Fibroblast of lung (primary cell): ENCODE measurements around the gene DUS2. TPM values are rescaled to one million over a fixed set of nuclear protein-coding genes. Genes with fewer than 3 reads are reported as not detected.

Experiments used
- DNase-seq, 2 donors: peaks; one replicate each; pipeline versions ENCODE4 v3.0.0 to v3.0.0-alpha.2; 2010; ENCODE audit warnings: low read depth in 2 of 2
- H2AFZ ChIP-seq: 2 replicates; pipeline ENCODE4 v1.5.1; 2012; ENCODE audit warnings: low read length, control low read depth, inconsistent platforms
- H3K27ac ChIP-seq: 2 replicates; pipeline ENCODE4 v1.5.1; 2011; ENCODE audit warnings: low read length, control low read depth; ENCODE audit not compliant: insufficient read depth
- H3K27me3 ChIP-seq: 2 replicates; pipeline ENCODE4 v1.5.1; 2011; ENCODE audit warnings: mild to moderate bottlenecking, low read length; ENCODE audit not compliant: control insufficient read depth, insufficient read depth
- H3K36me3 ChIP-seq: 2 replicates; pipeline ENCODE4 v1.5.1; 2011; ENCODE audit warnings: low read length; ENCODE audit not compliant: control insufficient read depth, insufficient read depth
- H3K4me1 ChIP-seq: 2 replicates; pipeline ENCODE4 v1.5.1; 2011; ENCODE audit warnings: low read length; ENCODE audit not compliant: control insufficient read depth, insufficient read depth; ENCODE audit errors: extremely low read depth
- H3K4me2 ChIP-seq: 2 replicates; pipeline ENCODE4 v1.5.1; 2011; ENCODE audit warnings: low read length, control low read depth; ENCODE audit not compliant: insufficient read depth; ENCODE audit errors: extremely low read depth
- H3K4me3 ChIP-seq, 4 experiments: fragments of 200-600 bp in 1 of 4; sonication (generic) in 1 of 4; replicated peaks in 1 of 4; 2 replicates each; pipeline ENCODE4 v1.5.1; 2011 to 2016; ENCODE audit warnings: low read length in 4 of 4, low read depth in 3 of 4, mild to moderate bottlenecking in 3 of 4, control low read depth in 2 of 4, inconsistent platforms in 1 of 4, mixed read lengths in 1 of 4; ENCODE audit not compliant: insufficient read depth in 1 of 4; ENCODE audit errors: control extremely low read depth in 1 of 4
- H3K79me2 ChIP-seq: 2 replicates; pipeline ENCODE4 v1.5.1; 2012; ENCODE audit warnings: mild to moderate bottlenecking, low read length, inconsistent platforms; ENCODE audit not compliant: control insufficient read depth, insufficient read depth
- H3K9ac ChIP-seq: 2 replicates; pipeline ENCODE4 v1.5.1; 2011; ENCODE audit warnings: mild to moderate bottlenecking, low read length, control low read depth; ENCODE audit not compliant: insufficient read depth
- H3K9me3 ChIP-seq: 2 replicates; pipeline ENCODE4 v1.5.1; 2012; ENCODE audit warnings: low read depth, low read length; ENCODE audit not compliant: control insufficient read depth, insufficient read depth
- H4K20me1 ChIP-seq: 2 replicates; pipeline ENCODE4 v1.5.1; 2011; ENCODE audit warnings: low read length; ENCODE audit not compliant: control insufficient read depth, insufficient read depth; ENCODE audit errors: extremely low read depth
- EZH2 ChIP-seq: IDR thresholded peaks from 2 replicates; pipeline ENCODE4 v1.5.1; 2012; ENCODE audit warnings: low read length, control low read depth, mild to moderate bottlenecking; ENCODE audit errors: missing control alignments
- polyA minus RNA-seq: library from RNA; depleted of rRNA, polyadenylated mRNA; stranded (reverse); fragments of >200 nt; gene quantifications from 2 replicates; pipeline ENCODE4 v1.2.3, GENCODE V29; 2011; ENCODE audit warnings: low replicate concordance
- polyA plus RNA-seq, 2 donors: library from polyadenylated mRNA; depleted of rRNA in 1 of 2; stranded (reverse) in 1 of 2; unstranded in 1 of 2; fragments of >200 nt; gene quantifications; 2 replicates each; pipeline ENCODE4 v1.2.1, GENCODE V29; 2011 to 2012; ENCODE audit warnings: missing spikeins in 1 of 2
- total RNA-seq: library from RNA; depleted of rRNA; stranded (reverse); fragments of >200 nt; gene quantifications from 2 replicates; pipeline ENCODE4 v1.2.1, GENCODE V29; 2014
- TF ChIP-seq, protein P1 (sequence below), 2 donors: IDR thresholded peaks in 1 of 2; conservative IDR thresholded peaks in 1 of 2; 1 replicate in 1 of 2; 2 replicates in 1 of 2; pipeline ENCODE4 v1.5.1; 2011 to 2012; ENCODE audit warnings: low read length in 2 of 2, control low read depth in 1 of 2, inconsistent platforms in 1 of 2, low read depth in 1 of 2, mild to moderate bottlenecking in 1 of 2

Gene DUS2
- total RNA-seq (12.3 and 16.8 TPM in 2 replicates), polyA plus RNA-seq (10.2 and 15.5 TPM in 2 replicates), polyA minus RNA-seq (16.4 and 26.4 TPM in 2 replicates)
- polyA plus RNA-seq (2012) = 10.6 and 12.4 TPM in 2 replicates

DNA sequence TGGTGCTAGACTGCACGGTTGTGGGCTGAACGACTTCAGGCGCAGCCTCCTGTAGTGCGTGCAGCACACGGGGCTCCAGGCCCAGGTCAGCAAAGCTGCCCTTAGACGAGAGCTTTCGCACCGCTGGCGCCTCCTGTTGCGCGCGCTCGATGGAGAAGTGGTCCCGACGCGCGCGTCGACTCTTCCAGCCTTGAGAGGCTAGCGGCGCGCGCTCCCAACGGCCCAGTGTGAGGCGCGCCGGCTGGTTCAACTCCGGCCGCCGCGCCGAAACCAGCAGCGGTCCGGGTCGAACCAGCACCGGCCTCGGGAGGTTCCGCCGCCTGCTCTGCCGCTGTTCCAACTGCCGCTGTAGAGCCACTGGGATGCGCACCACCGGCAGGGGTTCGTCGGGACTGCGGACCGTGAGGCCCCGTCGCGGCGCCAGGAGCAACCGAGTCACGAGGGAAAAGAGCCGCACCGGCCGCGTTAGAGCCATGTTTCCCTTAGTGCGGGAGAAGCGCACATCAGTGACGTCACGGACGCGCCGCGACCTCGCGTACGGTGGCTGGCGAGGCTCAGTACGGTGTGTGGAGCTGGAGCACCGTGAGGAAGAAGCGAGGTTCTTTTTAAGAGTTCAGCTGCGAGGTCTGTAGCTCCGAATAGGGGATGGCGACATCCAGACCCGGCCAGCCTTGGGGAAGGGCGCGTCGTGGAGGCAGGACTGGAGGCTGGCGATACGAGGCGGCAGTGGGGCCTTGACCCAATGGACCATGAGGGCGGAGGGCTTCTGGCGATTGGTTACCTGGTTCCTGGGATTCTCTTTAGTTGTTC lies at the start of gene DUS2, which contains the start of gene DDX28:
DUS2 (plus strand) TSS at position 557 of the 810 bp plus-strand sequence. CDS start 14,740 bp downstream, outside the sequence.
DDX28 (minus strand) TSS at position 505 of the 810 bp plus-strand sequence; CDS start at position 475, 30 bp downstream.
- peak within 1 kb of the TSS; percentile 98 for H3K4me2 ChIP-seq
- peak within 1 kb of the TSS; percentile 85 for H3K27ac ChIP-seq
- no peaks in the 10 kb centered on the region for H3K9me3 ChIP-seq
- no peaks in the 10 kb centered on the region for H4K20me1 ChIP-seq
- TF ChIP-seq, protein P1, sequence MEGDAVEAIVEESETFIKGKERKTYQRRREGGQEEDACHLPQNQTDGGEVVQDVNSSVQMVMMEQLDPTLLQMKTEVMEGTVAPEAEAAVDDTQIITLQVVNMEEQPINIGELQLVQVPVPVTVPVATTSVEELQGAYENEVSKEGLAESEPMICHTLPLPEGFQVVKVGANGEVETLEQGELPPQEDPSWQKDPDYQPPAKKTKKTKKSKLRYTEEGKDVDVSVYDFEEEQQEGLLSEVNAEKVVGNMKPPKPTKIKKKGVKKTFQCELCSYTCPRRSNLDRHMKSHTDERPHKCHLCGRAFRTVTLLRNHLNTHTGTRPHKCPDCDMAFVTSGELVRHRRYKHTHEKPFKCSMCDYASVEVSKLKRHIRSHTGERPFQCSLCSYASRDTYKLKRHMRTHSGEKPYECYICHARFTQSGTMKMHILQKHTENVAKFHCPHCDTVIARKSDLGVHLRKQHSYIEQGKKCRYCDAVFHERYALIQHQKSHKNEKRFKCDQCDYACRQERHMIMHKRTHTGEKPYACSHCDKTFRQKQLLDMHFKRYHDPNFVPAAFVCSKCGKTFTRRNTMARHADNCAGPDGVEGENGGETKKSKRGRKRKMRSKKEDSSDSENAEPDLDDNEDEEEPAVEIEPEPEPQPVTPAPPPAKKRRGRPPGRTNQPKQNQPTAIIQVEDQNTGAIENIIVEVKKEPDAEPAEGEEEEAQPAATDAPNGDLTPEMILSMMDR (conservative IDR thresholded peaks at IDR 0.05 in 1 of 2, IDR thresholded peaks at IDR 0.05 in 1 of 2; ENCODE audit: low read depth in 1 of 2, low read length in 2 of 2) = no peak
- no peak for TF ChIP-seq EZH2
- peak within 1 kb of the TSS; percentile 97 for H3K9ac ChIP-seq
- no peaks in the 10 kb centered on the region for H3K27me3 ChIP-seq
- peak within 1 kb of the TSS; percentile 97 for H2AFZ ChIP-seq
- DNase-seq = peak; percentile 92 to 94
- peaks cover 26% of the 10 kb centered on the region for H3K79me2 ChIP-seq
- peak within 1 kb of the TSS; percentile 88 to 98 (median 94) for H3K4me3 ChIP-seq
- no peaks in the 10 kb centered on the region for H3K36me3 ChIP-seq
- H3K4me1 ChIP-seq = peaks cover 10% of the 10 kb centered on the region

DNA sequence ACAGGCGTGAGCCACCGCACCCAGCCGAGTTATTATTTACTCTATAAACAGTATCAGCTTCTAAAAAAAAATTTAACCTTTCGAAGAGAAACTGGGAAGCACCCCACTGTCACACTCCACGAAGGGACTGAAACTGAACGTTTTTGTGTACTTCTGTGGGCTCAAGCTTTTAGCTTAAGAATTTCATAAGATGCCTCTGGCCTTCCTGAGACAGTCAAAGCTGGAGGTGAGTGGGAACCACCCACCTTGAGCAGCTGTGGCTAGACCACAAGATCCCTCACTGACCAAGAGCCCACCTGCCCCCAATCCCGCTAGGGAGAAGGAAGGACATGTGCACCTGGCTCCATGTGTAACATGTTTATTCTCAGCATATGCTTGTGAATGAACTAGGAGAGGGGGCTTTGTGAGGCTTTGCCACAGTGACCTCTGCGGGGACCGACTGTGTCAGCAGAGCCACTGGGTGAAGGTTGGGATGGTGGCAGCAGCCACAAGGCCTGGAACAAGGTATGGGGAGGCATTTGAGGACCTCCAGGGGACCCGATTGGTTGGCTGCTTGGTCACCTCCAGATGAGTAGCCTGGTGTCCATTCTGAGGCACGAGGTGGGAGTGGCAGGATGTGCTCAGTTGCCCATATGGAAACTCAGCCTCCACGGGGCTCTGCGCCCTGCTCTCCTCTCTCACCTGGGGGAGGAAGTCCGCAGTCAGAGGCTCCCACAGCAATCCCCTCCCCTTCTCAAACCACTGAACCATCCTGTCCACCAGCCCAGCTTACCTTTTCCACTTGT lies 47.6 kb upstream of the DUS2 start:
- no peaks in the 10 kb centered on the region for H3K36me3 ChIP-seq
- no peak overlapping the region for H3K9ac ChIP-seq
- DNase-seq = no peak
- no peaks in the 10 kb centered on the region for H4K20me1 ChIP-seq
- H3K4me2 ChIP-seq = no peak overlapping the region
- H3K4me3 ChIP-seq = no peak overlapping the region
- no peak overlapping the region for H3K27ac ChIP-seq
- TF ChIP-seq EZH2 = no peak
- TF ChIP-seq, protein P1 (conservative IDR thresholded peaks at IDR 0.05 in 1 of 2, IDR thresholded peaks at IDR 0.05 in 1 of 2; ENCODE audit: low read depth in 1 of 2, low read length in 2 of 2) = no peak
- H3K9me3 ChIP-seq = no peaks in the 10 kb centered on the region
- H3K79me2 ChIP-seq = no peaks in the 10 kb centered on the region
- no peak overlapping the region for H2AFZ ChIP-seq
- no peaks in the 10 kb centered on the region for H3K4me1 ChIP-seq
- H3K27me3 ChIP-seq = peaks cover 11% of the 10 kb centered on the region

DNA sequence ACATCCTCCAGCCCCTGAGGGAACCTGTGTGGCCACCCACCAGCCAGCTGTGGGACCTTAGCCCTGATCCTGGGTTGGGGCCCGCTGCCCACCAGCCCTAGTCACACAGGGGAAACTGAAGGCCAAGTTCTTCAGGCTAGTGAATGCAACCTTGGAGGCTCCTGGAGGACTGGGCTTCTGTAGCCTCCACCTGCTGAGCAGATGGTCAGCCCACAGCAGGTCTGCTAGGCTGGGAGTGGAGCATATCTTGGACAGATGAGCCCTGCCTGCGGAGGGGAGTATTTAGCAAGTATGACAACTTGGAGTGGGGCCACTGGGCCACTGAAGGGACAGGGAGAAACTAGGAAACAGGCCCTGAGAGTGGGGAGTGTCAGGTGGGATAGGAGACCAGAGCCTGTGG lies 46.9 kb upstream of the DUS2 start:
- Histone ChIP-seq H2AFZ (no peak overlapping the region), H3K4me1 (no peaks in the 10 kb centered on the region), H3K9ac (no peak overlapping the region), H3K9me3 (no peaks in the 10 kb centered on the region), H4K20me1 (no peaks in the 10 kb centered on the region), H3K4me3 (no peak overlapping the region), H3K79me2 (no peaks in the 10 kb centered on the region), H3K27ac (no peak overlapping the region), H3K27me3 (peaks cover 11% of the 10 kb centered on the region), H3K36me3 (no peaks in the 10 kb centered on the region), H3K4me2 (no peak overlapping the region)
- no peak for TF ChIP-seq EZH2
- TF ChIP-seq, protein P1 (conservative IDR thresholded peaks at IDR 0.05 in 1 of 2, IDR thresholded peaks at IDR 0.05 in 1 of 2; ENCODE audit: low read depth in 1 of 2, low read length in 2 of 2) = no peak
- no peak for DNase-seq
